SK-N-SH treated with all-trans-retinoic acid at 6 μM for 48 hours (cell line): Measurements from ENCODE around the gene RPL36A.

Experiments used
- BACH2 ChIP-seq: fragments of 250-450 bp; sonication (Bioruptor Pico); IDR thresholded peaks from 2 replicates; pipeline ENCODE4 v1.9.0; 2021; ENCODE audit warnings: mild to moderate bottlenecking, borderline replicate concordance
- GLIS3 ChIP-seq: fragments of 250-450 bp; sonication (Bioruptor Pico); IDR thresholded peaks from 2 replicates; pipeline ENCODE4 v1.5.0; 2020; ENCODE audit warnings: mild to moderate bottlenecking, moderate library complexity
- ISL1 ChIP-seq: fragments of 250-450 bp; sonication (Bioruptor Pico); IDR thresholded peaks from 2 replicates; pipeline ENCODE4 v2.1.2; 2022; ENCODE audit warnings: mild to moderate bottlenecking, moderate library complexity
- TF ChIP-seq, protein P1 (sequence below): fragments of 250-450 bp; sonication (Bioruptor Pico); IDR thresholded peaks from 2 replicates; pipeline ENCODE4 v1.8.0; 2020; ENCODE audit warnings: mild to moderate bottlenecking, moderate library complexity, borderline replicate concordance

DNA sequence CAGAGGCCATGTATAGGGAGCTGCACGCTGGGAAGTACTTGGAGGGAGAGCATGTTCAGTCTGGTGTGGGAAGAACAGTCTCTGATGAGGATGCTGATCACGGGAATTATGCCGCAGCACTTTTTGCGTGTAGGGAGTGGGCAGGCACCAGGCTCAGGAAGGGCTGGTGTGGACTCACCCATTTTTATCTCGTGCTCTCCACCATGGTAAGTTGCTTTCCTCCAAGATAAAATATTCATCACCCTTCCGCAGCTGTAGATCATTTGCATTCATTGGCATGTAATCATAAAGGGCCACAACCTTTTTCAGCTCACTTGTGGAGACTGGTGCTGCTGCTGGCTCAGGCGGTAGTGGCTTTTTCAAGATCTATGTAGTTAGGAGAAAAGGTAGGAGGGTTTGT is 30.4 kb upstream of the RPL36A start:
- TF ChIP-seq, protein P1, sequence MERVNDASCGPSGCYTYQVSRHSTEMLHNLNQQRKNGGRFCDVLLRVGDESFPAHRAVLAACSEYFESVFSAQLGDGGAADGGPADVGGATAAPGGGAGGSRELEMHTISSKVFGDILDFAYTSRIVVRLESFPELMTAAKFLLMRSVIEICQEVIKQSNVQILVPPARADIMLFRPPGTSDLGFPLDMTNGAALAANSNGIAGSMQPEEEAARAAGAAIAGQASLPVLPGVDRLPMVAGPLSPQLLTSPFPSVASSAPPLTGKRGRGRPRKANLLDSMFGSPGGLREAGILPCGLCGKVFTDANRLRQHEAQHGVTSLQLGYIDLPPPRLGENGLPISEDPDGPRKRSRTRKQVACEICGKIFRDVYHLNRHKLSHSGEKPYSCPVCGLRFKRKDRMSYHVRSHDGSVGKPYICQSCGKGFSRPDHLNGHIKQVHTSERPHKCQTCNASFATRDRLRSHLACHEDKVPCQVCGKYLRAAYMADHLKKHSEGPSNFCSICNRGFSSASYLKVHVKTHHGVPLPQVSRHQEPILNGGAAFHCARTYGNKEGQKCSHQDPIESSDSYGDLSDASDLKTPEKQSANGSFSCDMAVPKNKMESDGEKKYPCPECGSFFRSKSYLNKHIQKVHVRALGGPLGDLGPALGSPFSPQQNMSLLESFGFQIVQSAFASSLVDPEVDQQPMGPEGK (CRISPR knock-in tag): no peak
- TF ChIP-seq BACH2 (CRISPR knock-in tag): no peak
- TF ChIP-seq GLIS3: no peak
- no peak for TF ChIP-seq ISL1 (CRISPR knock-in tag)
